NCI-H748 (cell line): ENCODE data around the gene ATP6V1B1.

Experiments
- DNase-seq: peaks from one replicate; lab custom pipeline; 2025; ENCODE audit not compliant: unreplicated experiment; lab: John Stamatoyannopoulos, UW

Gene ATP6V1B1

DNA sequence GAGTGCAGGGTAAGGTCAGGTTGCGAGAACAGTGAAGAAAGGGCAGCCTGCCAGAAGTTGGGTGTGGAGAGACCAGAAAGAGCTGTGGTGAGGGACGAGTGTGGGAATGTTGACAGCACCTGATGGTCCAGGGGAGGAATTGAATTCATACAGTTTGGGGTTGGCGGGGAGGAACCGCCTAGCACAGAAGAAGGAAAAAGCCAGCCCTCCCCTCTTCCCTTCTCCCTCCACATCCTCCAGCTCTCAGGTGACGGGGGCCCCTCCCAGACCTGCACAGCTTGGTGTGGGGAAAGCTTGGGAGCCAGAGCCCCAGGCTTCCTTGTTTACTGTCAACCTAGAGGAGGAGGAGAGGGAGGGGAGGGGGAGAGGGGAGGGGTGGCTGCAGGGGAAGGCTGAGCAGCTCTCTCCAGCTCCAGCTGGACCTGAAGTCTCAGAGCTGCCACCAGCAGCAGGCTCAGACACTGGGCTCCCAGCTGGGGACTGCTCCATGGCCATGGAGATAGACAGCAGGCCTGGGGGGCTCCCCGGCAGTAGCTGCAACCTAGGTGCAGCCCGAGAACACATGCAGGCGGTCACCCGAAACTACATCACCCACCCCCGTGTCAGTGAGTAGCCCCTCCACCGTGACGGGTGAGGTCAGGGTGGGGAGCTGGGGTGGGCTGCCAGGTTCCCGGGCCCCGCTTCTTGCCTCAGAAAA lies at the start of gene ATP6V1B1:
Gene ATP6V1B1, plus strand, starts transcription at position 433 of the 697 bp plus-strand sequence. Its CDS starts 55 bp downstream, at position 488.
- DNase-seq = peak; percentile 12

DNA sequence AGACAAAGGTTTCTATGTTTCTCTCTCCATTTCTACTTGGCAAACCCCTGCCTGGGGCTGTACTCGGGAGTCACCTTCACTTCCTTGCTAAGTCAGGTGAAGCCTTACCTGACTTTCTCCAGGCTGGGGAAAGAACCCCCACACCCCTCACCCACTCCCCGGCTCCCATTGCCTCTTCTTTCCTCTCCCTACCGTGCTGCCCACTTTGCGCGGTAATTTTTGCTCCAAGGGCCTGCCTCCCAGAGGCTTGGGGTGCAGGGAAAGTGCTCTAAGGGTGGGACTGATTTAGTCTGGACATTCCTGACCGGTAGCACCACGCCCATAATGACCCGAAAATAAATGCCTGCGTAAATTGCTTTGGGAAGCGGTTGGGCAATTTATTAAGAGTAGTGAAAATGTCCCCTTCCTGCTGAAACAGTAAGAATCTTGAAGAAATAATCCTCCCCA lies 49.1 kb upstream of the ATP6V1B1 start:
- DNase-seq = peak; percentile 24

DNA sequence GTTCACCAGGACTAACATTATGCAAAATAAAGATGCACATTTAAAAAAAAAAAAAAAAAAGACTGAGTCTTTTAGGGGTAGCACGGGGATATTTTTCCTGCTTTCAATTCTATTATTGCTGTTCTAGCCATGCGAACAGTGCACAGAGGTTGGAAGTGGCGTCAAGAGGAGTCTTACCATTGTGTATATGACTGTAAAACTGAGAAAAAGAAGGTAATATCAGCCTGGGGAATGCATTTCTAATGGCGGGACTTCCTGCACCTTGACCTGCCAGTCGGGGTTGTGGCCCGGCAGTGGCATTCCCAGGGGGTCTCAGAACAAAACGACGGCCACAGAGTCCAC lies 48.5 kb upstream of the ATP6V1B1 start:
- no peak for DNase-seq

DNA sequence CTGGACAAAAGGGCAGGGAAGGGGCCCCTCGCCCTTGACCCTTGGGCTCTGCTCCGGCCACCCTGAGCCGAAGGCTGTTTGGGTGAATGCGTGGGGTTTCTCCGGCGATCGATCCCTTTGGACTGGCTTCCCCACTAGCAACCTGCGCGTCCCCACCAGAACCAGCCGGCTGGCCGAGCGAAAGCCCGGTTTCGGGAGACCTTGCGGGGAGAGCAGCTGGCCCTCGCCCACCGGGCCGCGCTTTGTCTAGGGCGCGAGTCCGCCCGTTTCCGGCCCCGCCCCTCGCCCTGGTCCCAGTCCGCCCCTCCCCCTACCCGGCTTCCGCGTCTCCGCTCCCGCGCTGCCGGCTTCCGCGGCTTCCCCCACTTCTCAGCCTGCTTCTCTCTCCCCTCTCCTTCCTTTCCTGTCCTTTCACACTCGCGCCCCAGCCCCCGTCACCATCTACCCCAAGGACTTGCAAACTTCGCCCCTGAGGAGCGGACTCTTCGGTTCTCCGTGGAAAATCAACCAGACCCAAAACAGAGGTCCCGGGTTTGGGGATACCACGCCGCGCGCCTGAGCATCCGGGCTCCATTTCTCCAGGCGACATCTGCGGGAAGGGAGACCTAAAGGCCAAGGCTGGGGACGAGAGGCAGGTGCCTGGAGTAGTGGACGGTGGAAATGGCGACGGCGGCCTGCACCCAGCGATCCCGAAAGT lies 48.0 kb upstream of the ATP6V1B1 start:
- peak; percentile 58 for DNase-seq

DNA sequence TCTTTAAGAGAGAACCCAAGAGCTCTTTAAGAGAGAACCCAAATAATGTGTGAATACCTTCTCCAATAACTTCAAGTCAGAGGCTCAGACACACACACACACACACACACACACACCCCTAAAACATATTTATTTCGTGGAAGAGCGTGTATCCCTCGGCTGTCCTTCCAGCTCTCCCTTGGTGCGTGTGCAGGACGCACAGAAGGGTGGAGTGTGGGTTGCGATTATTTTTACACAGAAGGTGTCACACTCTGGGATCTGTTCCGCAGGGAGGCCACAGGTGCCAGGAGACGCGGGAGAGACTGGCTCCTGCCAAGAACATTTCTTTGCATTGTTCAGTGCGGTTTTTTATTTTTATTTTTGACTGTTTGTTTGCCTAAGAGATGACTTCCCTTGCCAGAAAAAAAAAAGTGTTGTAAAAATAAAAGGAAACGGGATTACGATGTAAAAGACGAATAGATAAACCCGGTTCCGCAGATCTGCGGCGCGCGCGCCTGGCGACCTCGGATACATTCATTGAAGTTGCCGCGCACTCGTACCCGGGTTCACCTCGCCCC lies 47.3 kb upstream of the ATP6V1B1 start:
- no peak for DNase-seq

DNA sequence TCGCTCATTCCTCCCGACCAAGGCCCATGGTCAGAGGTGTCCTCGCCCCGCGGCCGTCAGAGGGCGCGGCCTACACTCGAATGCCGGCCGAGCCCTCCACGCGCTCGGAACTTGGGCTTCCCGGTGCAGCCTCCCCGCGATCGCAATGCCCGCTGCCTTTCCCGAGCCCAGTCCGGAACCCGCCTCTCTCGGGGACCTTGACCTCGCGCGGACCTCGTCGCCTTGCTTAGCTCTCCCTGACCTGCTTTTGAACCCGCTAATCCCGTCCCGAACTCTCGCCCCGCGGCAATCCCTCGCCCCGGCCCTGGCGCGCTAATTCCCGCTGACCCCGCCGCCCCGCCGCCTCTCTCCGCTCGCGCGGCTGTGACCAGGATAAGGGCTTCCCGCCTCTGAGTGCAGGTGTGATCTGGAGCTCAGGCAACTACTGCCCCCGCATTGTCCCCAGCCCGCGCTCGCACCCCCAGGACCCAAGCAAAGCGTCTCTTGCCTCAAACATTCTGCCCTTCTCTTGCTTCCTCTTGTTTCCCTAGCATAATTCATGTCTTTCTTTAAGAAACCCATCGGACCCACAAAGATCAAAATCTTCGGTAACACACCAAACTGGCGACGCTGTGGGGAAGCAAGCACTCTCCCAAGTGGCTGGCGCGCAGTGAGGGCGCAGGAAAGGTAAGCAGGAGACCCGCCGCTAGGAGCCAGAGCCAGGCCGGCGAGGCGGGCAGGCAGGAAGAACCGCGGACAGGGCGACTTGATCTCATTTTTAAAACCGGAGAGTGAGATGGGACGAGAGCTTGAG lies 46.6 kb upstream of the ATP6V1B1 start:
- DNase-seq = no peak

DNA sequence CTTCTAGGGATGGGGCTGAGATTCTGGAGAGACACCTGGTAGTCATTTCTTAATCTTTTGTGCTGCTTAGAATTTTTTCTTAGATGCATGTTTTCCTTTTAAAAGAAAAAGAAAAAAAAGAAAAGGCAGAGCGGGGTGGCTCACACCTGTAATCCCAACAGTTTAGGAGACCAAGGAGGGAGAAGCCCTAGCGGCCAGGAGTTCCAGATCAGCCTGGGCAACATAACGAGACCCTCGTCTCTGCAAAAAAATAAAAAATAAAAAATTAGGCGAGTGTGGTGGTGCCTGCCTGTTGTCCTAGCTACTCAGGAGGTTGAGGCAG lies 46.0 kb upstream of the ATP6V1B1 start:
- no peak for DNase-seq

DNA sequence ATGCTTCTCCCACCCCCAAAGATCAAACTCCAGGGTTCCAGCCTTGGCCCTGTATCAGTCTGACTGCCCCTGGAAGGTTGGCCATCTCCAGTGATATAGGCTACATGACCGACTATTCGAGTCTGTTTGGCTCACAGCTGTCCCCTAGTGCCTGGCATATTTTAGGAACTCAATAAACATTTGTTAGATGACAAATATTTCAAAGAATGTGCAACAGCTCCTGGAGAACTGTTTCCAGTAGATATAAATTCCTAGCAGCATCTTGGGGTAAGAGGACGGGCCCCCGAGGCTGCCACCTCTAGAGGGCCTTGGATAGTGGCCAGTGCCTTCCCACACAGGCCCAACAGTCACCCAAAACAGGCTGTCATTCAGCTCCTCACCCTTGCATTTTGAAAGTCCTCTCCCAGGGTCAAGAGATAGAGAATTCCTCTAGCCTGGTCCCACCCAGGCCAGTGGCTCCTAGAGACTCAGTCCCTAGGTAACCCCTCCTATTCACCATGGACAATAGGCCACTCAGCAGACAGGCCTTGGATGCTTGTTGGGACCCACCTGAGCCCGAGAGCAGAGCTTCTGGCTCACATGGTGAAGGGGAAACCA lies 45.1 kb upstream of the ATP6V1B1 start:
- no peak for DNase-seq

DNA sequence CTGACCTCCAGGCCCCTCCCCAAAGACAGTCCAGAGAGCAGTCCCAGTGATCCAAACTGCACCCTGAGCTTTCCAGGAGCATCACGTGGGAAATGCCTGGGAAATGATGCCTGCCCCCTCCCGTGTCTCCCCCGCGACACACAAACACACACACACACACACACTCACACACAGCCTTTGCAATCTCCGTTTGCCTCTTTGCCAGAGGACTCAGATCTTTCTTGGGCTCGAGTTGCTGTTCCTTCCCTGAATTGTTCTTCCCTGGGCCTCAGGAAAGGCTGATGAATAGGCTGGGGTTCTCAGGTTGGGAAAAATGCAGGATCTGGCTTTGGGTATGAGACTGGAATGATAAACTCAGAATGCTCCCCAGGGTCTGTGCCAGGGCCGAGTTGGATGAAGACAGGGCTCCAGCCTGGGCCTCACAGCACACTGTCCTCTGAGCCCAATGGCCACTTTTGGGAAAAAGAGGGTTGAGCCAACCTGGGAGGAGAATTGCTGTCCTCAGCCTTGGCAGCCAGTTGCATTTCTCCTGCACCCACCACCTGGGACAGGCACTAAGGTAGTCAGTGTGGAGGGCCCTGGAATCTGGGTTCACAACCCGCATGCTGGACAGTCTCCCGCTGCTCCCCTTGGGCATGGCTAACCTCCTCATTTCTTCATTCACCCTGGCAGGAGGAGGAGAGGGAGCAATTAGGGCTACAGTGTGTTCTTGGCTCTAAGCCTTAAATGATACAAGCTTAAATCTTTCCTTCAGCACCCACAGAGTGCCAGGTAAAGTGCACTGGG lies 43.9 kb upstream of the ATP6V1B1 start:
- DNase-seq = no peak

DNA sequence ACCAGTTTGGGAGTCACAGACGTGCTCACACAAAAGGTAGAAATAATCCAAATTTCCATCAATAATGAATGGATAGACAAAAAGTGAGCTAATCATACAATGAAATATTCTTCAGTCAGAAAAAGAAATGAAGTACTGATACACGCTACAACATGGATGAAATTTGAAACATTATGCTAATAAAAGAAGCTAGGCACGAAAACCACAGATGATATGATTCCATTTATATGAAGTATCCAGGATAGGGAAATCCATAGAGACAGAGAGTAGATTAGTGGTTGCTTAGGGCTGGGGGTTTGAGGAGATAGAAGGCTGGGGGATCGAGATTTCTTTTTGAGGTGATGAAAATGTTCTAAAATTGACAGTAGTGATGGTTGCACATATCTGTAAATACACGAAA lies 43.0 kb upstream of the ATP6V1B1 start:
- no peak for DNase-seq

DNA sequence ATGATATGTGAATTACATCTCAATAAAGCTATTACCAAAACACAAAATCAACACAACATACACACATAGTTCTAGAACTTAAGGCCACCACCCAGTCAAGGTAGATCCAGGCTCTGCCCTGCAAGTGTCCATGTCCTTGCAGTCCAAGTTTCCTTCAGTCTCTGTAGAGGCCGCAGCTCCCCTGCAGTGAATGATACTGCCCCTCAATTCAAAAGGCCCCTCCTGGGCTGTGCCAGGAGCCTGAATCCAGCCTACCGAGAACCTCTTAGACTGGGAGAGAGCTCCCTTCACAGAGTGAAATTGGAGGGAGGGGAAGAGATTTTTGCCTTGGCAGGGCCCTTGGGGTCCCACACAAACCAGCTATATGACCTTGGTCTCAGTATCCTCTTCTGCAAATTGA lies 42.5 kb upstream of the ATP6V1B1 start:
- no peak for DNase-seq

DNA sequence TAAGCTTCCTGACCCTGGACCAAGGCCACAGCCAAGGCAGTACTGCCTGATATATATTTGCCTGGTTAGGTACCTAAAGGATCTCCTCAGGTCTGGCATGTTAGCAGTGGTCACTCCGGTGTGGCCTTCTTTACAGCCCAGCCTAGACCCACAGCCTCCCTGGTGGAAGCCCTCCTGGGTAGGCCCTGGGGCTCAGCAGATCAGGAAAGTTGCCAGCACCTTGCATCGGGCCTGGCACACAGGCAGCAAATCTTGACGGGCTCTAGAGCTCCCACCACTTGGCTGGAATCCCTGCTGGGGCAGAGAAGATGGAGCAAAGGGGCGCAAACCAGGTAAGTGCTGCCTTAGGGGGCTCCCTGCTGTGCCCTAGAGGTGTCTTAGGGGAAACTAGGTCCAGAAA lies 40.9 kb upstream of the ATP6V1B1 start:
- DNase-seq = no peak

DNA sequence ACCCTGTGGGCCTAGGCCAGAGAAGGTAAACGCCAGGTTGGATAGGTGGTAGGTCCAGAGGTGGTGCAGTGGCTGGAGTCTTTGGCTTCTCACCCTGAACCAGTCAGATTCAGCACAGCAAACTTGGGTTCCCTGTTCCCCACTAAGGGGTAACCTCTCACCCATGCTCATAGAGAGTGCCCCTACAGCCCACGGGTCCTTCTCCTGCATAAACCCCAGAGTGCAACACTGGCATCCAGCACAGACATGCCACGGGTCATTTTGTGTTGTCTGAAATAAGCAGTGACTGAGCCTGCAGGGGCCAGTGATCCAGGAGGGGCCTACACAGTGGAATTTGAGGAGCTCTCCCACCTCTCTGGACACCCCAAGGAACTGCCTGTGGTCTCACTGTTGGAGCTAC lies 40.5 kb upstream of the ATP6V1B1 start:
- no peak for DNase-seq

DNA sequence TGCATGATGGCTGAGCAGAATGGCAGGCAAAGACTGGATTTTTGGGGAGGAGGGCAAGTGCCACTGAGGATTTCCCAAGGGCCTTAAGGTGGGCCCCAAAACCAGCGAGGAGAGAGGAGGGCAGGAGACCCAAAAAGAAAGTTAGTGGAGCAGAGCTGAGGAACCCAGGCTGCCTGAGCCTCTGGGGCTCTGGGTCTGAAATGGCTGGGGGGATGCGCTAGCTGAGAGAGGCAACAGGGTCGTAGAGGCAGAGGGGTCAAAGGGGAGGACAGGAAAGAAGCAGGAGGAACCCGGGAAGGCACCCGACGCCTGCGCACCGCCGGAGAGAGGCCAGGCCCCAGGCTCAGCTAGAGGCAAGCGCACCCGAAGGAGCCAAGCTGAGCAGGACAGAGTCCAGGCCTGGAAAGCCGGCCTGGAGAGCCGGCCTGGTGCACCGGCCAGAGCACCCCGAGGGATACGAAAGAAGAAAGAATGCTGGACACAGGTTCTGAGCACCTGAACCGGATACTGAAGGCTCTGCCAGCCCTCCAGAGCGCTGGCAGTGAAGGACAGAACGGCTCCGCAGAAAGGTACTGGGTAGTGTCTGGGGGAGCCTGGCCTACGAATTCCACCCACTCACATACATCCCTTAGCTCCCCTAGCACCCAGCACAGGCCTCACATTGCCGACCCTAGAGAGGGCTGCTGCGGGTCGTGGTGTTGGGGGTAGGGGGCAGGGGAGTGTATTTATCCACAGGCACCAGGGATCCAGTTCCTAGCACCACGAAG lies 39.5 kb upstream of the ATP6V1B1 start:
- DNase-seq = no peak

DNA sequence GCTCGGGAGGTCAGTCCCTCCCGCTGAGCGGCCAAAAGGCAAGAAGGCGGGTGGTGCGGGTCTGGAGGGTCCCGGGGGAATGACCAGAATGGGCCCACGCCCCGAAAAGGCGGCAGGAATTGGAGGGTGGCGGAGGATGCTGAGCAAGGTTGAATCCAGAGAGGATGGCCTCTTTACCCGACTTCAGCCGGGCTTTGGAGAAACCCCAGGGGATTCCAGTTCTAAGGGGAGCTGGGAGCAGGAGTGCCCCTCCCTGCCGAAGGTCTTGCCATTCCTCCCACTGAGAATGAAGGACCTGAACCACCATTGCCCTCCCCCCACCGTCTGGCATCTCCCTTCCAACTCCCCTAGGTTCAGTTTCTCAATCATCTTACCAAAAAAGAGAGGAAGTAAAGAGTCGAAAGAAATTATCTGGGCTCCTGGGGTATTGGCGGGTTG lies 38.9 kb upstream of the ATP6V1B1 start:
- no peak for DNase-seq

DNA sequence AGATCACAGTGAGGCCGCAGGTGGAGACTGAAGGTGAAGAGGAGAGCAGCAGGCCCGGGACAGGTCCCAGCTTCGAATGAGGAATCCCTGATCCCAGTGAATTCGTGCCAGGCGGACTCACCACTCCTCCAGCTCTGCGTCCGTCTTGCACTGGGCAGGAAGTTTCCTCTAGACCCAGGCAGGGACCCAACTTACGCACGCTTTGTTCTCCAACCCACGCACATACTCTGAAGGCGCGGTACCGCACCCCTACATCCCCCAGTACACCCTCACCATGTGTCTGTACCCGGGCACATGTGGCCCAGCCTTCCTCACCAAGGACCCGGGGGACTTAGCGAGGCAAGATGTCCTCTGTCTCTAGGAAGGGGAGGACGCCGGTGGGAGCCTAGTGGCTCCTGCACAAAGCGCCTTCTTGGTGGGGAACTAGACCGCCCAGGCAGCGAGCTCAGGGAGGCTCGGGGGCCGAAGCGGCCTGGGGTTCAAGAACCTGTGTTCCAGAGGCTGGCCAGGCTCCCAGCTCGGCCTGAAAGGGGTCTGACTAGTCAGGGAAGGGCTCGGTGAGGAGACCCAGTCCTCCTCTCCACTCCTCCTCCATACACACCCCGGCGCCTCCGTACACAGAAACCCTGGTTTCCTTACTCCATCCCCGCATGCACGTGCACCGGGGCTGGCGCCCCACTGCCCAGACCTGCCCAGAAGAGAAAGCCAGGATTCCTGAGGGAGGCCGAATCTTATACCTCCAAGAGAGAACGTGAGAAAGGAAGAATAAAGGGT lies 38.3 kb upstream of the ATP6V1B1 start:
- DNase-seq = no peak

DNA sequence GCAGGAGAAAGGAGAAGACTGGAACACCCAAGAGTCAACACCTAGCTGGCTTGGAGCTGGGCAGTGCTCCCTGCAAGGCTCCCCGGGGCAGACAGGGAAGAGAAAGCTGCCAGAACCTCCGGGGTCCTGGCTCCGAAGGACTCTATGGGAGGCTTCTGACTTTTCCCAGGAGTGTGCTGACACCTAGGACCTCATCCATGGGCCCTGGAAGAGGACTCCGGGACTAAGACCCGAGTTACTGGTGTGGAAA lies 37.8 kb upstream of the ATP6V1B1 start:
- DNase-seq = no peak

DNA sequence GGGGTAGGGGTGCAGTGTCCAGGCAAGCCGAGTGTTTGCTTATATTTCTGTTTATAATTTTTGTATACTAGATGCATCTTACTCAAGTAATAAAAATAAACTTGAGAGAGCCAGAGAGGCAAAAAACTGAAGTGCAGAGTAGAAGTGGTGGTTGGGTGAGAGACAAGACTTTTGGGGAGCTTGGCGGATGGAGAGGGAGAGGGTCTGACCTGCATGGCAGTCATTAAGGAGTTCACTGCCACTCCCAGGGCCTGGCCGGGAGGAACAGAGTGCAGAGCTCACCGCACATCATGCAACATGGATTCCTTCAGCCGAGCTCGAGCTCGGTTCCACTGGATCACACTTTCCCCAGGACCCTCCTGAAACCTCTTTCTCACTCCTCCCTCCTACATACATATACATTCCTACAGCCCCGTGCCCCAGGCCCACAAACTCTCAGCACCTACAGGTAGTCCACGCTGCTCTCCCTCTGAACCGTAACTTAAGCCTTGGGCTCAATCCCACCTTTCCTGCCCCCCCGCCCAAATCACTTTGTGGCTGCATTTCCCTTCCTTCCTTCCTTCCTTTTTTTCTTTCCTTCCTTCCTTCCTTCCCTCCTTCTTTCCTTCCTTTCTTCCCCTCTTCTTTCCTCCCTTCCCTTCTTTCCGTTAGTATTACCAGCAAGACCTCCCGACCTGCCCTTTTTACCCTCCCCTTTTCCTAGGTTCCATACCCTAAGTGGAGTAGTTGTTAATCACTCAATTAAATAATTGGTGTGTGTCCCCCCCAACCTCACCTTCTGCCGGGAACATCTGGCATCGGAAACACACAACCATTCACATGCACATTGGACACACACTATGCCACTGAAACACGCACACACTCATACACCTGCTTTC lies 37.1 kb upstream of the ATP6V1B1 start:
- DNase-seq = no peak
